Stimulated activated CD8-positive, alpha-beta memory T cell treated with anti-CD3 and anti-CD28 coated beads, Interleukin-12 subunit alpha, Interleukin-12 subunit beta, amount 100 ng/mL, for 24 hours (primary cell): ENCODE results near the gene CD3G.
"Not testable (repeated sequence)": the region's sequence is repeated elsewhere in the genome, so short reads cannot be mapped to it uniquely, and the experiment has no call there.

Source experiments
- DNase-seq: peaks from one replicate; pipeline ENCODE4 v3.0.0-alpha.2; 2020; ENCODE audit errors: extremely low read depth

CD3G gene

GRCh38 chr11:118379497-118379896 lies 35.4 kb downstream of the CD3G start:
- no peak for DNase-seq

- DNase-seq: no peak
Measured at GRCh38 chr11:118380571-118380970, 36.4 kb downstream of the CD3G start.

GRCh38 chr11:118382954-118383353 lies 38.8 kb downstream of the CD3G start:
- no peak for DNase-seq

GRCh38 chr11:118383657-118384056 lies 39.5 kb downstream of the CD3G start:
- no peak for DNase-seq

- DNase-seq: no peak
Measured at GRCh38 chr11:118396097-118396501, 52.0 kb downstream of the CD3G start.

- no peak for DNase-seq
Measured at GRCh38 chr11:118397448-118397847, 53.3 kb downstream of the CD3G start.

GRCh38 chr11:118398791-118399559 lies 54.8 kb downstream of the CD3G start:
- no peak for DNase-seq

GRCh38 chr11:118401151-118401879 lies 57.2 kb downstream of the CD3G start, which contains the start of gene ATP5MG:
TSS of gene ATP5MG (plus strand) at chr11:118401606. CDS start at chr11:118401666, 60 bp downstream.
- peak; percentile 80 for DNase-seq

- no peak for DNase-seq
Measured at GRCh38 chr11:118401880-118402590, 57.9 kb downstream of the CD3G start.

GRCh38 chr11:118402594-118402993 lies 58.5 kb downstream of the CD3G start:
- DNase-seq: not testable (repeated sequence)
